Measurements from ENCODE around the gene LDLRAD4. TPM values are rescaled to one million over a fixed set of nuclear protein-coding genes. Genes with fewer than 3 reads are reported as not detected.

Gene LDLRAD4
- total and polyA plus RNA-seq, 2 donors (not counting 1 experiment from before 2014, with no cell fraction given) = 13.9 to 35.7 TPM

DNA sequence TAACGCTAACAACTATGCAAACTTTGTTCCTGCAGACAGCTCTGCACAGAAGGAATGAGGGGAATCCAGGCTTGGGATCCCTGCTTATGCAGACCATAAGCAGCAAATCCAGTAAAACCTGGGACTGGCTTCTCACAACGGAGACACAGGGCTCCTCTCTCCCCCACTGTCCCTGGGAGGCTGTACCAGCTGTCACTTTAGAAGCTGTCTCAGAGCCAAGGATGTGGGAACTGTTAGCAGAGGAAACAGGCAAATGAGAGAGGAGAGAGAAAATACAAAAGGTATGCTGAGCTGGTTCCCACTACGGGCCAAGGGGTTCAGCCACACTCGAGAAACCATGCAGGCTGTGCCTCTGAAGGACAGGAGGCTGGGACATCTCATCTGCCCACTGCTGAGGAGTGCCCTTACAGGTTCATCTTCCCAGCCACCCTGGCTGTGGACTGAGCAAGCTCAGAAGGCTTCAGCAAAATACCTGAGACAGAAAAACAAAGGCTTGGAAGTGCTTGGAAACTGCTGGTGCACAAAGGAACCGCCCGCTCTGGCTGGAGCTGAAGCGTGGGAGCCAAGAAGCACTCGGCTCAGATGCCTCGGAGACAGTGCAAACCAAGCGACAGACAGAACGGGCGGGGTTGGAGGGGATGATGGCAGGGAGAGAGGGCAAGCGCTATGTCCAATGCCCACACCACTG lies 435.3 kb downstream of the LDLRAD4 start:
- DNase-seq (no peak), ATAC-seq (ENCODE audit: low read depth) (no peak)
- H4K20me1 ChIP-seq (ENCODE audit: control insufficient read depth, insufficient read depth, low read length, poor library complexity, severe bottlenecking) = no peaks in the 10 kb centered on the region
- intact Hi-C loops (cut with micrococcal nuclease) = no loop called here
- H3K27ac Mint-ChIP-seq = no peak overlapping the region
- no peak overlapping the region for H3K27ac ChIP-seq (ENCODE audit: low read length in 2 of 2)
- ChIA-PET POLR2A (no interaction called here), CTCF (no interaction called here)
- no peak overlapping the region for H3K9ac ChIP-seq (ENCODE audit: low read length)
- peaks cover 3% of the 10 kb centered on the region for H3K27me3 Mint-ChIP-seq
- no peaks in the 10 kb centered on the region for H3K9me3 ChIP-seq (ENCODE audit: control extremely low read depth in 1 of 3, control insufficient read depth in 2 of 3, insufficient read depth in 1 of 3, low read length in 2 of 3)
- H3K4me1 ChIP-seq (ENCODE audit: control insufficient read depth in 2 of 2, insufficient read depth in 2 of 2, low read length in 2 of 2) = no peaks in the 10 kb centered on the region
- no peaks in the 10 kb centered on the region for H3K79me2 ChIP-seq (ENCODE audit: control insufficient read depth, insufficient read depth, low read length)
- no peaks in the 10 kb centered on the region for H3K9me3 Mint-ChIP-seq (ENCODE audit: insufficient read depth)
- peaks cover under 1% of the 10 kb centered on the region for H3K4me1 Mint-ChIP-seq
- no peak overlapping the region for H3K4me3 Mint-ChIP-seq
- no peak overlapping the region for H2AFZ ChIP-seq (ENCODE audit: insufficient read depth, low read depth, low read length, poor library complexity, severe bottlenecking)
- WGBS (ENCODE audit: insufficient coverage) = 86% methylated on average over 11 of the region's 13 CpGs
- H3K27me3 ChIP-seq (replicated peaks in 1 of 4; ENCODE audit: control extremely low read depth in 1 of 4, control insufficient read depth in 3 of 4, insufficient read depth in 4 of 4, low read length in 3 of 4) = no peaks in the 10 kb centered on the region
- H3K36me3 ChIP-seq (replicated peaks in 1 of 2; ENCODE audit: control extremely low read depth in 1 of 2, control insufficient read depth in 1 of 2, extremely low read depth in 1 of 2, insufficient read depth in 2 of 2, low read length in 1 of 2) = no peaks in the 10 kb centered on the region
- H3K4me2 ChIP-seq (replicated peaks; ENCODE audit: low read depth, low read length, poor library complexity, severe bottlenecking) = no peak overlapping the region
- H3K4me3 ChIP-seq (ENCODE audit: control extremely low read depth in 1 of 5, extremely low read depth in 1 of 5, insufficient read depth in 1 of 5, low read depth in 2 of 5, low read length in 4 of 5) = no peak overlapping the region
- TF ChIP-seq EZH2 (IDR thresholded peaks at IDR 0.05; ENCODE audit: borderline replicate concordance, insufficient read depth, low read depth, low read length, poor library complexity, severe bottlenecking) = no peak
- no peak for TF ChIP-seq CTCF (IDR thresholded peaks at IDR 0.05)

GRCh38 chr18:13657974-13658373 lies 439.4 kb downstream of the LDLRAD4 start:
- Histone ChIP-seq H3K36me3 (replicated peaks in 1 of 2; ENCODE audit: control extremely low read depth in 1 of 2, control insufficient read depth in 1 of 2, extremely low read depth in 1 of 2, insufficient read depth in 2 of 2, low read length in 1 of 2) (no peaks in the 10 kb centered on the region), H3K9ac (ENCODE audit: low read length) (no peak overlapping the region), H3K79me2 (ENCODE audit: control insufficient read depth, insufficient read depth, low read length) (no peaks in the 10 kb centered on the region), H4K20me1 (ENCODE audit: control insufficient read depth, insufficient read depth, low read length, poor library complexity, severe bottlenecking) (no peaks in the 10 kb centered on the region), H3K27me3 (replicated peaks in 1 of 4; ENCODE audit: control extremely low read depth in 1 of 4, control insufficient read depth in 3 of 4, insufficient read depth in 4 of 4, low read length in 3 of 4) (no peaks in the 10 kb centered on the region), H3K4me3 (ENCODE audit: control extremely low read depth in 1 of 5, extremely low read depth in 1 of 5, insufficient read depth in 1 of 5, low read depth in 2 of 5, low read length in 4 of 5) (no peak overlapping the region), H3K4me2 (replicated peaks; ENCODE audit: low read depth, low read length, poor library complexity, severe bottlenecking) (no peak overlapping the region), H3K4me1 (ENCODE audit: control insufficient read depth in 2 of 2, insufficient read depth in 2 of 2, low read length in 2 of 2) (no peaks in the 10 kb centered on the region), H3K9me3 (ENCODE audit: control extremely low read depth in 1 of 3, control insufficient read depth in 2 of 3, insufficient read depth in 1 of 3, low read length in 2 of 3) (no peaks in the 10 kb centered on the region), H3K27ac (ENCODE audit: low read length in 2 of 2) (no peak overlapping the region), H2AFZ (ENCODE audit: insufficient read depth, low read depth, low read length, poor library complexity, severe bottlenecking) (no peak overlapping the region)
- Mint-ChIP-seq H3K4me1 (no peaks in the 10 kb centered on the region), H3K4me3 (no peak overlapping the region), H3K27me3 (peaks cover 3% of the 10 kb centered on the region), H3K9me3 (ENCODE audit: insufficient read depth) (no peaks in the 10 kb centered on the region), H3K27ac (no peak overlapping the region)
- CTCF ChIA-PET = no interaction called here
- ATAC-seq (ENCODE audit: low read depth) (no peak), DNase-seq (no peak)
- intact Hi-C loops (cut with micrococcal nuclease) = no loop called here
- TF ChIP-seq EZH2 (IDR thresholded peaks at IDR 0.05; ENCODE audit: borderline replicate concordance, insufficient read depth, low read depth, low read length, poor library complexity, severe bottlenecking) = no peak
- 74% methylated on average over 6 of the region's 7 CpGs for WGBS (ENCODE audit: insufficient coverage)
- POLR2A ChIA-PET = no interaction called here
